Activated T-helper 17 cell treated with anti-CD3 and anti-CD28 coated beads, Interleukin-2, amount 50 U/mL, for 72 hours (primary cell): Measurements from ENCODE around the gene DCTN3. TPM values are rescaled to one million over a fixed set of nuclear protein-coding genes. Genes with fewer than 3 reads are reported as not detected.
A peak's percentile ranks its signal among the peaks of the same experiment; 100 is the strongest.

ENCODE experiments used
- ATAC-seq: fragments of 150-1000 bp; cut with Tn5 transposase; replicated peaks from 2 replicates; pipeline ENCODE4 v1.10.0; 2021; ENCODE audit warnings: mild to moderate bottlenecking, moderate library complexity
- H3K27ac Mint-ChIP-seq: one replicate; pipeline ENCODE4 v1.8.0; 2022; ENCODE audit warnings: mixed read lengths
- H3K27me3 Mint-ChIP-seq: one replicate; pipeline ENCODE4 v1.8.0; 2022; ENCODE audit warnings: mixed read lengths
- H3K36me3 Mint-ChIP-seq: one replicate; pipeline ENCODE4 v1.8.0; 2022; ENCODE audit warnings: low read depth, mild to moderate bottlenecking, mixed read lengths
- H3K4me1 Mint-ChIP-seq: one replicate; pipeline ENCODE4 v1.8.0; 2022; ENCODE audit warnings: mixed read lengths
- H3K4me3 Mint-ChIP-seq: one replicate; pipeline ENCODE4 v1.8.0; 2022; ENCODE audit warnings: mild to moderate bottlenecking, mixed read lengths
- H3K9me3 Mint-ChIP-seq: one replicate; pipeline ENCODE4 v1.8.0; 2022; ENCODE audit warnings: mixed read lengths
- total RNA-seq, 2 donors: library from RNA; stranded (reverse); gene quantifications; one replicate each; pipeline ENCODE4 v1.2.3, GENCODE V29; 2022

Gene DCTN3
- total RNA-seq, 2 donors from 2014 or later = 78.4 to 96.4 TPM

GRCh38 chr9:34636791-34637355, 16.6 kb upstream of the DCTN3 start:
- H3K27ac Mint-ChIP-seq = peak overlapping the region; percentile 98
- no peaks in the 10 kb centered on the region for H3K9me3 Mint-ChIP-seq
- no peaks in the 10 kb centered on the region for H3K27me3 Mint-ChIP-seq
- peaks cover 32% of the 10 kb centered on the region for H3K36me3 Mint-ChIP-seq
- H3K4me1 Mint-ChIP-seq = peaks cover 17% of the 10 kb centered on the region
- peak; percentile 28 for ATAC-seq
- peak overlapping the region; percentile 92 for H3K4me3 Mint-ChIP-seq

- Mint-ChIP-seq H3K27me3 (peaks cover 2% of the 10 kb centered on the region), H3K9me3 (no peaks in the 10 kb centered on the region), H3K36me3 (peaks cover 32% of the 10 kb centered on the region), H3K4me1 (peaks cover 19% of the 10 kb centered on the region), H3K27ac (no peak overlapping the region), H3K4me3 (peak overlapping the region; percentile 92)
- no peak for ATAC-seq
Observed at GRCh38 chr9:34635556-34635955, 15.3 kb upstream of the DCTN3 start.

DNA sequence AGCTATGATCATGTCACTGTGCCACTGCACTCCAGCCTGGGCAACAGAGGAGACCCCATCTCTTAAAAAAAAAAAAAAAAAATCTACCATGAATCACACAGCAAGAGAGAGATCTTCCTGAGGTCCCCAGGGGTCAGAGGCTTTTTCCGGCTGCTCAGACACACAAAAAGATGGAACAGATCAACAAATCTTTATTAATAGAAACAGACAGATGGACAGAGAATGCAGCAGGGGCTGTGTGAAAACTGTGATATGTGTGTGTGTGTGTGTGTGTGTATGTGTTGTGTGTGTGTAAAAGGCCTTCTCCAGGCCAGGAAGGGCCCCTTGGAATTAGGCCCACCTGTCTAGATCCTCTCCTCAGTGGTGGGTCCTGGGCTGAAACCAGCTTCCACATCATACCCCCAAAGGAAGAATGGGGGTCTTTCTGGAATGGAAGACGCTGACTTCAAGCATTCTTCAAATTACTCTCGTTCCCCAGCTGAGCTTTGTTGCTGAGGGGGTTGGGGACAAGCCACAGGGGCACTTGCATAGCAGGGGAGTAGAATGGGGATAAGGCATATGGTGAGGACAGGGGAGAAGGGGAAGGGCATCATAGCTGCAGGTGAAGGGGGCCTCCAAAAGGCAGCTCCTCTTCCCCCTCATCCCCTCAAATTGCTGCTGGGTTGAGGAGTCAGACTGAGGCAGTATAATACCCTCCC, 14.4 kb upstream of the DCTN3 start:
- H3K27me3 Mint-ChIP-seq = peaks cover 8% of the 10 kb centered on the region
- no peak overlapping the region for H3K4me3 Mint-ChIP-seq
- no peak for ATAC-seq
- no peak overlapping the region for H3K27ac Mint-ChIP-seq
- H3K4me1 Mint-ChIP-seq = peaks cover 21% of the 10 kb centered on the region
- peaks cover 32% of the 10 kb centered on the region for H3K36me3 Mint-ChIP-seq
- no peaks in the 10 kb centered on the region for H3K9me3 Mint-ChIP-seq

GRCh38 chr9:34633851-34634550, 13.7 kb upstream of the DCTN3 start:
- Mint-ChIP-seq H3K36me3 (peaks cover 32% of the 10 kb centered on the region), H3K27ac (no peak overlapping the region), H3K27me3 (peaks cover 12% of the 10 kb centered on the region), H3K4me3 (no peak overlapping the region), H3K9me3 (no peaks in the 10 kb centered on the region), H3K4me1 (peaks cover 21% of the 10 kb centered on the region)
- peak; percentile 20 for ATAC-seq

DNA sequence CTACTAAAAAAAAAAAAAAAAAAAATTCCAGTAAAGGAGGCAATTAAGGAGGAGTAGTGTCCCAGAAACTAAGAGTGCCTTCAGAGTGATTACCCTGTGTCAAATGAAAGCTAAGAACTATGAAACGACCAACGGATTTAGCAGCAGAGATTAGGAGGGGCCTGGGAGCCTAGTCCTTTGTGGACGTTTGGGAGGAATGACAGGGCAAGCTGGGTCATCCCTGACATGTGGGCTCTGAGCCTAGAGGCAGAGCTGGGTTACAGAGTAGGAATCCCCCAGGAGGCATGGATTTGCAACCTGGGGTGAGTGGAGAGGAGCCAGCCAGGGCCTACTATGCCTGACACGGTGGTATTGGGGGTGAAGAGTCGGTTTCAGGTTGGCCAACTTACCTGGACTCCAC, 12.9 kb upstream of the DCTN3 start:
- H3K27me3 Mint-ChIP-seq = peaks cover 18% of the 10 kb centered on the region
- H3K4me1 Mint-ChIP-seq = peaks cover 21% of the 10 kb centered on the region
- H3K27ac Mint-ChIP-seq = no peak overlapping the region
- H3K36me3 Mint-ChIP-seq = peaks cover 32% of the 10 kb centered on the region
- no peak for ATAC-seq
- no peaks in the 10 kb centered on the region for H3K9me3 Mint-ChIP-seq
- H3K4me3 Mint-ChIP-seq = no peak overlapping the region

GRCh38 chr9:34630402-34631154, 10.3 kb upstream of the DCTN3 start:
- Mint-ChIP-seq H3K4me3 (peak overlapping the region; percentile 72), H3K36me3 (peaks cover 17% of the 10 kb centered on the region), H3K27me3 (peaks cover 39% of the 10 kb centered on the region), H3K9me3 (no peaks in the 10 kb centered on the region), H3K4me1 (peaks cover 16% of the 10 kb centered on the region), H3K27ac (no peak overlapping the region)
- ATAC-seq = no peak

DNA sequence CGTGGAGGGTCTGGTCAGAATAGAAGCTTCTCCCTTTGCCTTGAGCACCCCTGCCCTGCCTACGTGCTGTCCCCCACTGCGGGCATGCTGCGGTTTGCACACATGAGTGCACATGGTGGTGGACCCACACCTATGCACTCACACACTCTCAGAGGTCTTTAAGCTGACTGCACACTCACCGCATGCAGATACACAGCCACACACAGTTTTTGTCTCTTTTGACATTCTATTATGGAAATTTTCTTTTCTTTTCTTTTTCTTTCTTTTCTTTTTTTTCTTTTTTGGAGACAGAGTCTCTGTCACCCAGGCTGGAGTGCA, 9.2 kb upstream of the DCTN3 start:
- Mint-ChIP-seq H3K4me3 (peak overlapping the region; percentile 72), H3K4me1 (peaks cover 12% of the 10 kb centered on the region), H3K9me3 (no peaks in the 10 kb centered on the region), H3K36me3 (peaks cover 6% of the 10 kb centered on the region), H3K27me3 (peaks cover 42% of the 10 kb centered on the region), H3K27ac (no peak overlapping the region)
- ATAC-seq = no peak

DNA sequence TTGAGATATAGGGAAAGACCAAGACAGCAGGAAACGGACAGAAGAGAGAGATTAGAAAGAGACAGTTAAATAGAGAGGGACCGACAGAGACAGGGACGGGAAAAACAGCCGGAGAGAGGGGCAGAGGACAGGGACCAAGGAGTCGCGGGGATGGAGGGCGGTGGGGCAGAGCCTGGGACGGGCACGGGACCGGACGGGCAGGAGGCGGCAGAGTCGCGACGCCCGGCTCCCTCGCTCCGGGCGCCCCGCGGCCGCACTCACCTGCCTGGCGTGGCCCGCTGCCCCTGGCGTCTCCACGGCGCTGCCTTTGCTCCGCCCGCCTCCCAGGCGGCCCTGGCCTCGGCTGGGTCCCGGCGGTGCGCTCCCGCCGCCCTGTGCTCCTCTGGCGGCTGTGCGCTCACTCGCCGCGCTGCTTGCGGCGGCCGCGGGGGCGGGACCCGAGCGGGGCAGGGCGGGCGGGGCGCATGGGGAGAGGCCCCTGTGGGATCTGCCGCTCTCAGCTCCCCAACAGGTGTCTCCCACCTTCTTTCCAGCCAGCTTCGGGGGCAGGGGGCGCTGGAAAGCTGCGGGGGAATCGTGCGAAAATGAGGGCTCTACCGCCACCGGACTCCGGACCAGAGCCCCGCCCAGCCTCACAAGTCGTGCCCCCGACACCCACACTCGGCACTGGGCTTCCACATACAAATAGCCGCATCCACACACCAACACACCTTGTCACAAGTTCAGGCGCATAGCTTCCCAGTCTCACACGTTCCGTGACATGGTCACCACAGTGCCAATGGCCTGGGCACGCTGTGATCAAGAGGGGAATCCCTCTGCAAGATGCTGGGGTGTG, 8.6 kb upstream of the DCTN3 start, which contains the start of gene ARID3C:
Gene ARID3C (minus strand): TSS at position 411 of the 835 bp plus-strand sequence. CDS start 1,052 bp downstream, outside the sequence.
- ATAC-seq = peak; percentile 88
- Mint-ChIP-seq H3K27me3 (peaks cover 45% of the 10 kb centered on the region), H3K4me1 (peaks cover 12% of the 10 kb centered on the region), H3K9me3 (no peaks in the 10 kb centered on the region), H3K27ac (no peak within 1 kb of the TSS), H3K4me3 (peak within 1 kb of the TSS; percentile 72), H3K36me3 (no peaks in the 10 kb centered on the region)

GRCh38 chr9:34627716-34628655, 7.7 kb upstream of the DCTN3 start:
- H3K36me3 Mint-ChIP-seq = no peaks in the 10 kb centered on the region
- no peak overlapping the region for H3K27ac Mint-ChIP-seq

GRCh38 chr9:34625186-34625486, 4.8 kb upstream of the DCTN3 start:
- H3K4me3 Mint-ChIP-seq = no peak overlapping the region
- H3K4me1 Mint-ChIP-seq = peaks cover 8% of the 10 kb centered on the region
- peaks cover 52% of the 10 kb centered on the region for H3K27me3 Mint-ChIP-seq
- no peaks in the 10 kb centered on the region for H3K9me3 Mint-ChIP-seq
- no peak overlapping the region for H3K27ac Mint-ChIP-seq
- ATAC-seq = no peak
- H3K36me3 Mint-ChIP-seq = no peaks in the 10 kb centered on the region

More at GRCh38 chr9:34627716-34628655, 7.7 kb upstream of the DCTN3 start:
- peak overlapping the region; percentile 72 for H3K4me3 Mint-ChIP-seq
- H3K4me1 Mint-ChIP-seq = peaks cover 12% of the 10 kb centered on the region
- ATAC-seq = no peak
- H3K9me3 Mint-ChIP-seq = no peaks in the 10 kb centered on the region
- H3K27me3 Mint-ChIP-seq = peaks cover 50% of the 10 kb centered on the region

GRCh38 chr9:34624475-34625185, 4.3 kb upstream of the DCTN3 start:
- Mint-ChIP-seq H3K4me3 (no peak overlapping the region), H3K9me3 (no peaks in the 10 kb centered on the region), H3K36me3 (no peaks in the 10 kb centered on the region), H3K27ac (no peak overlapping the region), H3K27me3 (peaks cover 50% of the 10 kb centered on the region), H3K4me1 (peaks cover 12% of the 10 kb centered on the region)
- ATAC-seq = no peak

DNA sequence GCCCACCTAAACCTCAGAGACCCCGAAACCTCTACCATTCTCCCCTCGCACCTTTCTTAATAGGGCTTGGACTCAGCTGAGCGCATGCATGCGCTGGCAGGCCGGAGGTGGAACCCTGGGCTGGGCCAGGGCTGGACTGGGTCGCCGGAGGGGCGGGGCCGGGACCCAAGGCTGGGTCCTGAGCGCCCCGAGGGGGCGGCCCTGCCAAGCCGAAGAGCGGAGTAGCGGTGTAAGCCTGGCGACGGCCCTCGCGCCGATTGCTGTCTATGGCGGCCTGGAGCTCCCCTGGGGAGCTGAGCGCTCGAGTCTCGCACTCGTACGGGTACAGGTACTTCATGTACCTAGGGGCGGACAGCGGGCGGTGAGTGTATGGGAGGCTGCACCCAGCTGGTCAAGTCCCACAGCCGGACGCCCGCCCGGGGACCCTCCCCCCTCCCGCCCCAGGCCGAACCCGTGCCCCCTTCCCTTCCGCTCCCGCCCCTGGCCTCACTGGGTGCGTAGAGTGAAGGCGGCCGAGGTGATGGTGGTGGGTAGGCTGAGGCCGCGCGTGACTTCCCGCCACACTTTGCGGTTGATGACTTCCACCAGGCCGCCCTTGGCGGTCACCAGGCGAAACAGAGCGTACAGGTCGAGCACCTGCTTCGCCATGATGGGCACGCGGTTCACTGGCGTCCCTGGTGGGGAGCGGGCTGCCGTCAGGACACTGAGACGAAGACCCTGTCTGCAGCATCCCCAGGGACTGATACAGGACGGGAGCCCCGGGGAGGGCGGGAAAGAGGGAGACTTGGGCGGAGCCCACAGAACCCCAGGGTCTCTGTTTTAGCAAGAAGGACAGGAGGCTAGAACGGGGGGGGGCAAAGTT, 3.3 kb upstream of the DCTN3 start:
- Mint-ChIP-seq H3K27me3 (peaks cover 45% of the 10 kb centered on the region), H3K36me3 (no peaks in the 10 kb centered on the region), H3K4me3 (peak overlapping the region; percentile 38)

More for the DNA sequence above, 3.3 kb upstream of the DCTN3 start:
- ATAC-seq = no peak
- H3K9me3 Mint-ChIP-seq = no peaks in the 10 kb centered on the region
- no peak overlapping the region for H3K27ac Mint-ChIP-seq
- H3K4me1 Mint-ChIP-seq = peaks cover 18% of the 10 kb centered on the region
